HUES6 (cell line): ENCODE measurements around the gene ASPN.

Experiments
- H3K27ac ChIP-seq: 2 replicates; pipeline ENCODE4 v1.7.0; 2013; ENCODE audit warnings: low read depth, mild to moderate bottlenecking, low read length, inconsistent platforms
- H3K27me3 ChIP-seq: 2 replicates; pipeline ENCODE4 v1.6.1; 2013; ENCODE audit warnings: low read length; ENCODE audit not compliant: control insufficient read depth, insufficient read depth
- H3K36me3 ChIP-seq: 2 replicates; pipeline ENCODE4 v1.6.1; 2013; ENCODE audit warnings: low read length; ENCODE audit not compliant: control insufficient read depth, insufficient read depth
- H3K4me1 ChIP-seq: 2 replicates; pipeline ENCODE4 v1.6.1; 2013; ENCODE audit warnings: low read length; ENCODE audit not compliant: control insufficient read depth, insufficient read depth
- H3K4me3 ChIP-seq: 2 replicates; pipeline ENCODE4 v1.5.1; 2013; ENCODE audit warnings: low read depth, low read length
- H3K9ac ChIP-seq: one replicate; pipeline ENCODE4 v1.6.1; 2013; ENCODE audit warnings: mild to moderate bottlenecking, low read length
- H3K9me3 ChIP-seq: 2 replicates; pipeline ENCODE4 v1.6.1; 2013; ENCODE audit warnings: low read depth, low read length; ENCODE audit not compliant: control insufficient read depth, insufficient read depth

ASPN gene

DNA sequence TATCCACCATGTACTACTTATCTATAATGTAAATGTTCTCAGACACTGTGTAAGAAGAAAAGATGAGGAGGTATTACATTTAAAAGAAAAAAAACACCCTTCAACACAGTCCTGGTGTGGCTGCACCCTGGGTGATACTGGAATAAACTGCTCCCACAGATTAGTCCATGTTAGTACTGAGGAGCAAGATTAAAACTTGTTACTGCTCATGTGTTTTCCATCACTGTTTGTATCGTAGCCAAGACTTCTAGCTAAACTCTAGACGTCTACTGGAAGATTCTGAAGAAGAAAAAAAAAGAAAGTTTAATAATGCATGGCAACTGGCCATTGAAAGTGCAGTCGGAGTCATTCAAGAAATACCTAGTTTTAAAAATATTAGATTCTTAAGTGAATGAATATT is at the start of gene ASPN:
Gene ASPN (minus strand): TSS at position 178 of the 400 bp plus-strand sequence.
- Histone ChIP-seq H3K9ac (no peak within 1 kb of the TSS), H3K4me3 (no peak within 1 kb of the TSS), H3K9me3 (no peaks in the 10 kb centered on the region), H3K27me3 (no peaks in the 10 kb centered on the region), H3K27ac (peak within 1 kb of the TSS; percentile 74; the same call in 1 of the 2 replicates), H3K4me1 (peaks cover 22% of the 10 kb centered on the region), H3K36me3 (no peaks in the 10 kb centered on the region)

- Histone ChIP-seq H3K9me3 (no peaks in the 10 kb centered on the region), H3K36me3 (no peaks in the 10 kb centered on the region)
Observed at GRCh38 chr9:92530893-92531292, 48.6 kb upstream of the ASPN start.

GRCh38 chr9:92529124-92529523 is 46.8 kb upstream of the ASPN start:
- no peaks in the 10 kb centered on the region for H3K9me3 ChIP-seq

More at GRCh38 chr9:92530893-92531292, 48.6 kb upstream of the ASPN start:
- H3K27ac ChIP-seq, result no peak overlapping the region
- H3K27me3 ChIP-seq, result no peaks in the 10 kb centered on the region
- no peak overlapping the region for H3K9ac ChIP-seq
- no peaks in the 10 kb centered on the region; the same call in 1 of the 2 replicates for H3K4me1 ChIP-seq
- H3K4me3 ChIP-seq, result no peak overlapping the region

DNA sequence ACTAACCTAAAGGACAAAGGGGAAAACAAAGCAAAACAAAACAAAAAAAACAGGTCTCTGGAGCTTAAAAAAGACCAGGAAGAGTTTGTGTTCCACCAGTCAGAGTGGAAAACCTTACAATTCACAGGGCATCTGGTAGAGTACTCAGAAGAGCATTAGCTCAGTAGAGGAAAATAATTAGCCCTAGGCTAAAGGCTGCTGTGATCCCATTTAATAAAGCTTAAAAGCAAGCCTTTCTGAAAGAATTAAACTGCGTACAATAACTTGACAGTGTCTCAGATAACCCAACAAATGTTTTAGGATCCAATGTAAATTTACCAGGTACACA is 46.2 kb upstream of the ASPN start:
- no peaks in the 10 kb centered on the region for H3K36me3 ChIP-seq
- no peak overlapping the region for H3K27ac ChIP-seq
- H3K9me3 ChIP-seq, result no peaks in the 10 kb centered on the region
- H3K27me3 ChIP-seq, result no peaks in the 10 kb centered on the region
- no peaks in the 10 kb centered on the region for H3K4me1 ChIP-seq
- no peak overlapping the region for H3K9ac ChIP-seq
- H3K4me3 ChIP-seq, result no peak overlapping the region

More at GRCh38 chr9:92529124-92529523, 46.8 kb upstream of the ASPN start:
- H3K9ac ChIP-seq, result no peak overlapping the region
- H3K27ac ChIP-seq, result no peak overlapping the region
- no peaks in the 10 kb centered on the region for H3K36me3 ChIP-seq
- H3K27me3 ChIP-seq, result no peaks in the 10 kb centered on the region
- H3K4me1 ChIP-seq, result no peaks in the 10 kb centered on the region
- H3K4me3 ChIP-seq, result no peak overlapping the region

GRCh38 chr9:92527832-92528521 is 45.7 kb upstream of the ASPN start:
- Histone ChIP-seq H3K36me3 (no peaks in the 10 kb centered on the region), H3K4me1 (no peaks in the 10 kb centered on the region), H3K4me3 (no peak overlapping the region), H3K9ac (no peak overlapping the region), H3K27ac (no peak overlapping the region), H3K9me3 (no peaks in the 10 kb centered on the region), H3K27me3 (no peaks in the 10 kb centered on the region)

DNA sequence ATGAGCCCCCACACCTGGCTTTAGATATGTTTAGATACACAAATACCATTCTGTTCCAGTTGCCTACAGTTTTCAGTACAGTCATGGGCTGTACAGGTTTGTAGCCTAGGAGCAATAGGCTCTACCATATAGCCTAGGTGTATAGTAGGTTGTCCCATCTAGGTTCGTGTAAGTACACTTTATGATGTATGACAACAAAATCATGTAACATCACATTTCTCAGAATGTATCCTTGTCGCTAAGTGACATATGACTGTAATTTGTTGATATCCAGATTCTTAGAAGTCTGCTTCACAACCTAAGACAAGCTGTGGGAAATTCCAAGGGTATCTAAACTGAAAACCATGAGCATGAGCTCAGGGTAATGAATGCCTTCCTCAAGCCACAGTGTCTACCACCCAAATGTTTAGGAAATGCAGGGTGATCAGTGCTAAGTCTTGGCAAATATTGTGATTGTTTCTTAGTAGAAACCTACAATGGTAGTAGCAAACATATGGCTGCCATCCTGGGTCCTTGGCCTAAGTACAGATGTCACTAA is 45.1 kb upstream of the ASPN start:
- no peak overlapping the region for H3K4me3 ChIP-seq
- no peaks in the 10 kb centered on the region for H3K4me1 ChIP-seq
- no peaks in the 10 kb centered on the region for H3K9me3 ChIP-seq
- no peaks in the 10 kb centered on the region for H3K27me3 ChIP-seq
- H3K27ac ChIP-seq, result no peak overlapping the region
- H3K9ac ChIP-seq, result no peak overlapping the region
- no peaks in the 10 kb centered on the region for H3K36me3 ChIP-seq

GRCh38 chr9:92525306-92525705 is 43.0 kb upstream of the ASPN start:
- Histone ChIP-seq H3K36me3 (no peaks in the 10 kb centered on the region), H3K27me3 (no peaks in the 10 kb centered on the region), H3K4me3 (no peak overlapping the region), H3K9ac (no peak overlapping the region), H3K4me1 (no peaks in the 10 kb centered on the region), H3K27ac (no peak overlapping the region), H3K9me3 (no peaks in the 10 kb centered on the region)

DNA sequence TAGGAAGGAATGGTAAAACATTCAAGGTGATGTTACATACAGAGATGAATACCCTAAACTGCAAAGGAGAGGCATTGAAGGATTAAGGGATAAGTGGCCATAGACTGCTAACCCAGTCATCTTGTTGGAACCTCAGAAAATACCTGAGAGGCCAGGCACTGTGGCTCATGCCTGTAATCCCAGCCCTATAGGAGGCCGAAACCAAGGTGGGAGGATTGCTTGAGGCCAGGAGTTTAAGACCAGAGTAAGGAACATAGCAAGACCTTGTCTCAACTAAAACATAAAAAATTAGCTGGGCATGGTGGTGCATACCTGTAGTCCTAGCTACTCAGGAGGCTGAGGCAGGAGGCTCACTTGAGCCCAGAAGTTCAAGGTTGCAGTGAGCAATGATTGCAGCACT is 42.6 kb upstream of the ASPN start:
- no peaks in the 10 kb centered on the region for H3K27me3 ChIP-seq
- no peak overlapping the region for H3K9ac ChIP-seq
- H3K9me3 ChIP-seq, result no peaks in the 10 kb centered on the region
- no peak overlapping the region for H3K4me3 ChIP-seq
- no peaks in the 10 kb centered on the region for H3K36me3 ChIP-seq
- no peaks in the 10 kb centered on the region for H3K4me1 ChIP-seq
- no peak overlapping the region for H3K27ac ChIP-seq

DNA sequence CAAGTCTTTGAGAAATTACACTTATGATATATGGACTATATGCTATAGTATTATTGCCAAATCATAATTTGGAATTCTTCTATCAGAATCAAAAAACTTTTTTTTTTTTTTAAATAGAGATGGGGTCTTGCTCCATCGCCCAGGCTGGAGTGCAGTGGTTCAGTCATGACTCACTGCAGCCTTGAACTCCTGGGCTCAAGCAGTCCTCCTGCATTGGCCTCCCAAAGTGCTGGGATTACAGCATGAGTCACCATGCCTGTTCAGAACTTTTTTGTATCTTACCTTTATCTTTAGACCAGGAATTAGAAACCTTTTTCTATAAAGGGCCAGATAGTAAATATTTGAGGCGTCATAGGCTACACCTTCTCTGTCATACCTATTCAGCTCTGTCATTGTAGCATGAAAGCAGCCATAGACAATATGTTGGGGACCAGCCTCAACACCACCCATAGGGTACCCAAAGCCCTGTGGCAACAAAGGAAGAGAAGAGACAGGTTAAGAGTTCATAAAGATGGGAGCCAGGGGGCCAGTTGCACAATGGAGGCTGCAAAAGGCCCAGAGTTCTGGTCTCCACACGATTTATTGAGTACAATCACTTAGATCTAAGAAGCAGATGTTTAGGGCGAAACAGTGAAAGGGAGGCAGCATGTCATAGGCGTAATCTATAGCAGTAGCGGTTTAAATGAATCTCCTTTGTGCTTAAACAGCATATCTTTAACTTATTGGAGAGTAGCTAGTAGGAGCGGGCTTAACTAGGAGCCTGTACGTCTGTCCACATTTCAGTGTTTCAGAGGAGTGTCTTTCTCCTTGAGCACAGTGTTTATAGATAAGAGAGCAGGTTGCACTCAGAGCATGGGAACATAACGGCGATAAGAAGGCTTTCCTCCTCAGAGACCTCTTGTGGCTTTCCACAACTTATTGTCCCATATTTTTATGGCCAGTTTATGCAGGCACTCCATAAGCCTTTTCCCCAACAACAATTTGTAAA is 41.0 kb upstream of the ASPN start:
- H3K4me3 ChIP-seq, result no peak overlapping the region
- no peaks in the 10 kb centered on the region for H3K9me3 ChIP-seq
- no peaks in the 10 kb centered on the region for H3K4me1 ChIP-seq
- H3K27me3 ChIP-seq, result no peaks in the 10 kb centered on the region
- no peak overlapping the region for H3K9ac ChIP-seq
- no peaks in the 10 kb centered on the region for H3K36me3 ChIP-seq
- no peak overlapping the region for H3K27ac ChIP-seq

DNA sequence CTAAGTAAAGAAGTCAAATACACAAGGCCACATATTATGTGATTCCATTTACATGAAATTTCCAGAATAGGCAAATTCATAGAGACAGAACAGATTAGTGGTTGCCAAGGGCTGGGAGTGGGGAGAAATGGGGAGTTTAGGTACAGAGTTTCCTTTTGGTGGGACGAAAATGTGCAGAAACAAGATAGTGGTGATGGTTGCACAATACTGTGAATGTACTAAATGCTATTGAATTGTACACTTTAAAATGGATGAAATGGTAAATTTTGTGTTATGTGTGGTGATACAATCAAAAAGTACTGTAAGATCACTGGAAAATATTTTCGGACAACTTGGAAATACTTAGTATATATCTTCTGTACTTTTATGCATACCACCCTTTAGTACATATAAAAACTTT is 38.5 kb upstream of the ASPN start:
- no peak overlapping the region for H3K4me3 ChIP-seq
- H3K9me3 ChIP-seq, result no peaks in the 10 kb centered on the region
- H3K36me3 ChIP-seq, result no peaks in the 10 kb centered on the region
- no peak overlapping the region for H3K27ac ChIP-seq
- H3K9ac ChIP-seq, result no peak overlapping the region
- H3K4me1 ChIP-seq, result peaks cover 13% of the 10 kb centered on the region
- H3K27me3 ChIP-seq, result no peaks in the 10 kb centered on the region

DNA sequence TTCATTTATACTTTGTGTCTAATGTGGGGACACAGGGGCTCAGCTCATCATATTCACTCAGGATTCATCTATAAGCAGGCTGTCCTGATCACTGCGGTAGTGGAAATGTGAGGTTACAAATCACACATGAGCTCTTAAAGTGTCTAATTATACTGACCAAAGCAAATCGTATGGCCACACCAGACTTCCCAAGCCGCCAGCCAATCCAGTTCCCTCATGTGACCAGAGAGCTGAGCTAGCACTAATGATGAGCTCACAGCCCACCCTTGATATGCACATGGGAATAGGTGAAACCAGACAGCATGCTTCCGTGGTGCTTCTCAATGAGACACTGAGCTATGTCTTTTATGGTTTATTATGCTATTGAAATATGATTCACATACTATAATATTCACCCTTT is 35.9 kb upstream of the ASPN start:
- H3K4me3 ChIP-seq, result no peak overlapping the region
- H3K9ac ChIP-seq, result no peak overlapping the region
- H3K36me3 ChIP-seq, result no peaks in the 10 kb centered on the region
- no peaks in the 10 kb centered on the region for H3K27me3 ChIP-seq
- peaks cover 13% of the 10 kb centered on the region for H3K4me1 ChIP-seq
- H3K9me3 ChIP-seq, result no peaks in the 10 kb centered on the region
- no peak overlapping the region for H3K27ac ChIP-seq
